ENCODE results near the gene CCDC15. TPM values are rescaled to one million over a fixed set of nuclear protein-coding genes. Genes with fewer than 3 reads are reported as not detected.

Gene CCDC15
- total and polyA plus RNA-seq, 2 of the 4 experiments (the other 2 are of a cell fraction) = 1.1 to 2.0 TPM

DNA sequence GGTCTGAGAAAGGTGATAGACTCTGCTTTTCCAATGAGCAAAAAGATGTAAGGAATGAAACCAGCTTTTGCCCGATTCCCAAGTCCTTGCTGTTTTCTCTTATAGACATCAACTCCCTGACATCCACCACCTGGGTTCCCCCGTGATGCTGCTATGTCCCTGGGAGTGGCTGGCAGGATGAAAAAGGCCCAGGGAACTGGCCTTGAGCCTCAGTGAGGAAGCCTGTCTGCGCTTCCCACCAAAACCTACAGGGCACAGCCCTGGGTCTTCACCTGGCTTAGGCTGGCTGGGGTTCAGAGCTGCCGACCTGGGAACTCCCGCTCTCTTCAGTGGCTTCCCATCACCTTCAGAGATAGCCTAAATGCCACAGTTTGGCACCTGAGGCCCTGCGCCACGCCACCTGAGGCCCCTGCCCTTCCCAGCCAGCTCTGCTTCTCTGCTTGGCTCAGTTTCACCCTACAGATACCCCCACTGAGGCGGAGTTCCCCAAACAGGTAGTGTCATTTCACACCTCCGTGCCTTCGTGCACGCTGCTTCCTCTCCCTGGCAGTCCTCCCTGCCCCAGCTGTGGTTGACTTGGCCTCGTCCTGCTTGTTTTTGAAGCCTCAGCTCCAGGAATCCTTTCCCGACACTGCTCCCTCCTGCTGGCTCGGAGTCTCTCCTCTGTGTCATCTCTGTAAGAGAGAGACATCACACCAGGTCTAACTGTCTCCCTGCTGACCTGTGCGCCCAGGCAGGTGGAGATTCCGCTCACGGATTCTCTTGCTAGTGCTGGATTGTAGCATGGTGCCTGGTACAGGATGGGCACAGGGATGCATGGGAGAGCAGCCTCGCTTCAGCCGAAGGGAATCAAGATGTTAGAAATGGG, 119.8 kb downstream of the CCDC15 start:
- no peak overlapping the region for H4K8ac ChIP-seq (ENCODE audit: low read depth in 2 of 2, low read length in 2 of 2)
- no peak overlapping the region for H3K56ac ChIP-seq (ENCODE audit: extremely low read depth, insufficient read depth, low read length)
- no peak overlapping the region for H2AK5ac ChIP-seq (ENCODE audit: low read depth, low read length)
- no peak overlapping the region for H2BK120ac ChIP-seq (ENCODE audit: low read depth, low read length)
- intact Hi-C loops (cut with micrococcal nuclease) = no loop called here
- no peak overlapping the region for H2AK9ac ChIP-seq (replicated peaks; ENCODE audit: low read depth, low read length, poor library complexity)
- no peaks in the 10 kb centered on the region for H3K9me3 ChIP-seq (ENCODE audit: control insufficient read depth, insufficient read depth, low read length)
- no peak overlapping the region for H2AFZ ChIP-seq (replicated peaks; ENCODE audit: low read length, poor library complexity)
- no peaks in the 10 kb centered on the region for H4K20me1 ChIP-seq (ENCODE audit: insufficient read depth, low read length)
- dilution Hi-C loops (cut with HindIII; ENCODE audit: low sequenced_read_pairs, unreplicated experiment) = no loop called here
- no peak for ATAC-seq (ENCODE audit: low read depth)
- in situ Hi-C loops (cut with MboI; ENCODE audit: low sequenced_read_pairs) = no loop called here
- H2BK20ac ChIP-seq (ENCODE audit: low read depth, low read length) = no peak overlapping the region
- H3K23ac ChIP-seq (ENCODE audit: low read depth, low read length) = no peak overlapping the region
- ChIA-PET POLR2A (ENCODE audit: unreplicated experiment) (no interaction called here), CTCF (no interaction called here)
- no peak for DNase-seq
- no peak overlapping the region for H3K4me2 ChIP-seq (ENCODE audit: low read depth, low read length)
- H3K4me1 ChIP-seq (ENCODE audit: control insufficient read depth, insufficient read depth, low read length) = peaks cover 15% of the 10 kb centered on the region
- H3K4me3 ChIP-seq (ENCODE audit: insufficient read depth, low read depth, low read length) = no peak overlapping the region
- no peak overlapping the region for H4K5ac ChIP-seq (ENCODE audit: low read depth, low read length)
- peaks cover 20% of the 10 kb centered on the region for H3K9me1 ChIP-seq (ENCODE audit: insufficient read depth, low read length)
- H3K18ac ChIP-seq (ENCODE audit: low read depth, low read length) = no peak overlapping the region
- H3K14ac ChIP-seq (replicated peaks; ENCODE audit: low read depth, low read length) = no peak overlapping the region
- H3K27me3 ChIP-seq (ENCODE audit: control insufficient read depth, insufficient read depth, low read length) = no peaks in the 10 kb centered on the region; the same call in 1 of the 2 replicates
- H2BK15ac ChIP-seq (ENCODE audit: low read depth, low read length) = no peak overlapping the region
- BruUV-seq (replicated peaks) = no TSS peak
- H3K9ac ChIP-seq (ENCODE audit: low read depth, low read length) = no peak overlapping the region
- H3K79me1 ChIP-seq (ENCODE audit: low read depth in 1 of 2, low read length in 2 of 2) = no peaks in the 10 kb centered on the region
- no peak overlapping the region for H2BK5ac ChIP-seq (ENCODE audit: low read depth, low read length, poor library complexity, severe bottlenecking)
- 72% methylated on average over 4 of the region's 19 CpGs; no CpG with 5 or more reads in 1 of the 2 experiments for WGBS, 2 experiments (ENCODE audit: extremely low coverage in 2 of 2, insufficient read length in 1 of 2)
- H3K27ac ChIP-seq (ENCODE audit: insufficient read depth, low read length) = no peak overlapping the region
- H3K4ac ChIP-seq (ENCODE audit: low read depth, low read length) = no peak overlapping the region
- H3K36me3 ChIP-seq (ENCODE audit: control insufficient read depth, insufficient read depth, low read length) = no peaks in the 10 kb centered on the region
- no peak overlapping the region for H4K91ac ChIP-seq (ENCODE audit: insufficient read depth, low read depth, low read length)
- TF ChIP-seq MAFK (IDR thresholded peaks at IDR 0.05; ENCODE audit: low read depth, low read length) (no peak), NFE2L2 (IDR thresholded peaks at IDR 0.05; ENCODE audit: low read depth, low read length) (no peak), POLR2A (IDR thresholded peaks at IDR 0.05; ENCODE audit: low read depth, low read length) (no peak), RCOR1 (IDR thresholded peaks at IDR 0.05; ENCODE audit: insufficient replicate concordance, low read length) (no peak), CEBPB (IDR thresholded peaks at IDR 0.05; ENCODE audit: low read depth, low read length) (no peak), CHD1 (IDR thresholded peaks at IDR 0.05; ENCODE audit: low read depth, low read length) (no peak), USF2 (IDR thresholded peaks at IDR 0.05; ENCODE audit: low read depth, low read length) (no peak), MXI1 (IDR thresholded peaks at IDR 0.05; ENCODE audit: borderline replicate concordance, low read depth, low read length) (no peak), BHLHE40 (IDR thresholded peaks at IDR 0.05; ENCODE audit: low read depth, low read length) (no peak), RAD21 (IDR thresholded peaks at IDR 0.05; ENCODE audit: low read length) (no peak), SMC3 (IDR thresholded peaks at IDR 0.05; ENCODE audit: low read depth, low read length) (no peak), MAZ (IDR thresholded peaks at IDR 0.05; ENCODE audit: borderline replicate concordance, low read depth, low read length) (no peak), ELK1 (IDR thresholded peaks at IDR 0.05; ENCODE audit: borderline replicate concordance, low read depth, low read length) (no peak), RFX5 (IDR thresholded peaks at IDR 0.05; ENCODE audit: low read depth, low read length) (no peak)
- TF ChIP-seq, protein P1, sequence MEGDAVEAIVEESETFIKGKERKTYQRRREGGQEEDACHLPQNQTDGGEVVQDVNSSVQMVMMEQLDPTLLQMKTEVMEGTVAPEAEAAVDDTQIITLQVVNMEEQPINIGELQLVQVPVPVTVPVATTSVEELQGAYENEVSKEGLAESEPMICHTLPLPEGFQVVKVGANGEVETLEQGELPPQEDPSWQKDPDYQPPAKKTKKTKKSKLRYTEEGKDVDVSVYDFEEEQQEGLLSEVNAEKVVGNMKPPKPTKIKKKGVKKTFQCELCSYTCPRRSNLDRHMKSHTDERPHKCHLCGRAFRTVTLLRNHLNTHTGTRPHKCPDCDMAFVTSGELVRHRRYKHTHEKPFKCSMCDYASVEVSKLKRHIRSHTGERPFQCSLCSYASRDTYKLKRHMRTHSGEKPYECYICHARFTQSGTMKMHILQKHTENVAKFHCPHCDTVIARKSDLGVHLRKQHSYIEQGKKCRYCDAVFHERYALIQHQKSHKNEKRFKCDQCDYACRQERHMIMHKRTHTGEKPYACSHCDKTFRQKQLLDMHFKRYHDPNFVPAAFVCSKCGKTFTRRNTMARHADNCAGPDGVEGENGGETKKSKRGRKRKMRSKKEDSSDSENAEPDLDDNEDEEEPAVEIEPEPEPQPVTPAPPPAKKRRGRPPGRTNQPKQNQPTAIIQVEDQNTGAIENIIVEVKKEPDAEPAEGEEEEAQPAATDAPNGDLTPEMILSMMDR (conservative IDR thresholded peaks at IDR 0.05; ENCODE audit: low read depth, low read length) = no peak

All from IMR-90 (cell line).